H9 (cell line): Measurements from ENCODE around the gene ACOXL. TPM values are rescaled to one million over a fixed set of nuclear protein-coding genes. Genes with fewer than 3 reads are reported as not detected.

Experiments
- DNase-seq: peaks from one replicate; pipeline ENCODE4 v3.0.0-alpha.2; 2017
- H2AFZ ChIP-seq: one replicate; pipeline ENCODE4 v1.6.1; 2013; ENCODE audit warnings: mild to moderate bottlenecking, low read length, control low read depth, moderate library complexity
- H2AK5ac ChIP-seq: 2 replicates; pipeline ENCODE4 v1.6.1; 2013; ENCODE audit warnings: low read length, control low read depth, mixed read lengths; ENCODE audit not compliant: insufficient read length
- H2BK120ac ChIP-seq: one replicate; pipeline ENCODE4 v1.6.1; 2013; ENCODE audit warnings: low read depth, mild to moderate bottlenecking, low read length, control low read depth, inconsistent platforms; ENCODE audit not compliant: poor library complexity, severe bottlenecking
- H2BK12ac ChIP-seq: 2 replicates; pipeline ENCODE4 v1.6.1; 2013; ENCODE audit warnings: low read length, control low read depth, mixed read lengths, low read depth; ENCODE audit not compliant: insufficient read length
- H2BK15ac ChIP-seq: 2 replicates; pipeline ENCODE4 v1.6.1; 2013; ENCODE audit warnings: low read depth, low read length, control low read depth
- H2BK20ac ChIP-seq: one replicate; pipeline ENCODE4 v1.6.1; 2013; ENCODE audit warnings: low read depth, mild to moderate bottlenecking, low read length, control low read depth, inconsistent platforms; ENCODE audit not compliant: poor library complexity, severe bottlenecking
- H2BK5ac ChIP-seq: 2 replicates; pipeline ENCODE4 v1.6.1; 2013; ENCODE audit warnings: low read length, control low read depth, mixed read lengths; ENCODE audit not compliant: insufficient read length
- H3K14ac ChIP-seq: 2 replicates; pipeline ENCODE4 v1.6.1; 2013; ENCODE audit warnings: low read length, control low read depth; ENCODE audit not compliant: insufficient read depth
- H3K18ac ChIP-seq: 2 replicates; pipeline ENCODE4 v1.6.1; 2013; ENCODE audit warnings: low read depth, mild to moderate bottlenecking, mixed read lengths, low read length, control low read depth; ENCODE audit not compliant: insufficient read length
- H3K23ac ChIP-seq: 2 replicates; pipeline ENCODE4 v1.6.1; 2013; ENCODE audit warnings: low read length, control low read depth, mixed read lengths, low read depth; ENCODE audit not compliant: insufficient read length
- H3K23me2 ChIP-seq: 2 replicates; pipeline ENCODE4 v1.6.1; 2013; ENCODE audit warnings: low read depth, mild to moderate bottlenecking, mixed read lengths, low read length, control low read depth; ENCODE audit not compliant: insufficient read length, poor library complexity, severe bottlenecking
- H3K27ac ChIP-seq: 2 replicates; pipeline ENCODE4 v1.5.1; 2013; ENCODE audit warnings: low read length, control low read depth, mixed read lengths, low read depth; ENCODE audit not compliant: insufficient read length
- H3K27me3 ChIP-seq: 2 replicates; pipeline ENCODE4 v1.6.1; 2013; ENCODE audit warnings: low read length, control low read depth, inconsistent platforms; ENCODE audit not compliant: insufficient read depth
- H3K4ac ChIP-seq: 2 replicates; pipeline ENCODE4 v1.6.1; 2013; ENCODE audit warnings: low read depth, mild to moderate bottlenecking, control low read depth, inconsistent platforms, low read length, moderate library complexity
- H3K4me1 ChIP-seq: 2 replicates; pipeline ENCODE4 v1.6.1; 2013; ENCODE audit warnings: low read length, control low read depth, inconsistent platforms; ENCODE audit not compliant: insufficient read depth
- H3K4me2 ChIP-seq: 2 replicates; pipeline ENCODE4 v1.6.1; 2013; ENCODE audit warnings: low read length, control low read depth, mixed read lengths; ENCODE audit not compliant: insufficient read length, insufficient read depth
- H3K56ac ChIP-seq: 2 replicates; pipeline ENCODE4 v1.6.1; 2013; ENCODE audit warnings: low read depth, mild to moderate bottlenecking, mixed read lengths, low read length, control low read depth; ENCODE audit not compliant: insufficient read length
- H3K79me1 ChIP-seq: 2 replicates; pipeline ENCODE4 v1.6.1; 2013; ENCODE audit warnings: low read depth, mild to moderate bottlenecking, moderate library complexity, low read length, control low read depth, inconsistent platforms; ENCODE audit not compliant: insufficient read depth, poor library complexity, severe bottlenecking
- H3K79me2 ChIP-seq: 2 replicates; pipeline ENCODE4 v1.6.1; 2013; ENCODE audit warnings: low read length, control low read depth, inconsistent platforms; ENCODE audit not compliant: insufficient read depth
- H3K9ac ChIP-seq: 2 replicates; pipeline ENCODE4 v1.6.1; 2013; ENCODE audit warnings: low read length, control low read depth, mixed read lengths; ENCODE audit not compliant: insufficient read length; ENCODE audit errors: extremely low read depth
- H3K9me3 ChIP-seq: one replicate; pipeline ENCODE4 v1.6.1; 2013; ENCODE audit warnings: low read depth, low read length, inconsistent platforms; ENCODE audit not compliant: control insufficient read depth
- H3T11ph ChIP-seq: one replicate; pipeline ENCODE4 v1.6.1; 2013; ENCODE audit warnings: mild to moderate bottlenecking, low read length, control low read depth, inconsistent platforms
- H4K20me1 ChIP-seq: one replicate; pipeline ENCODE4 v1.6.1; 2013; ENCODE audit not compliant: control insufficient read depth, insufficient read length, insufficient read depth
- H4K5ac ChIP-seq: 2 replicates; pipeline ENCODE4 v1.6.1; 2013; ENCODE audit warnings: low read depth, mild to moderate bottlenecking, mixed read lengths, low read length, control low read depth; ENCODE audit not compliant: insufficient read length
- H4K8ac ChIP-seq: replicated peaks from 2 replicates; pipeline ENCODE4 v1.6.1; 2013; ENCODE audit warnings: low read length, control low read depth, mixed read lengths, low read depth; ENCODE audit not compliant: insufficient read length
- H4K91ac ChIP-seq: 2 replicates; pipeline ENCODE4 v1.6.1; 2013; ENCODE audit warnings: low read depth, mild to moderate bottlenecking, moderate library complexity, mixed read lengths, low read length, control low read depth; ENCODE audit not compliant: insufficient read length
- H3K27ac Mint-ChIP-seq, 3 experiments: 2 replicates in 2 of 3; 3 replicates in 1 of 3; pipeline ENCODE4 v1.8.0; 2020 to 2021; ENCODE audit warnings: mixed read lengths in 3 of 3, mild to moderate bottlenecking in 1 of 3, moderate library complexity in 1 of 3
- H3K27me3 Mint-ChIP-seq: 2 replicates; pipeline ENCODE4 v1.8.0; 2021; ENCODE audit warnings: low read depth, mild to moderate bottlenecking, moderate library complexity, mixed read lengths
- H3K36me3 Mint-ChIP-seq, 3 experiments: 2 replicates in 2 of 3; 3 replicates in 1 of 3; pipeline ENCODE4 v1.8.0; 2020 to 2021; ENCODE audit warnings: low read depth in 3 of 3, mixed read lengths in 3 of 3; ENCODE audit not compliant: insufficient read depth in 1 of 3
- H3K4me1 Mint-ChIP-seq, 2 experiments: 2 replicates each; pipeline ENCODE4 v1.8.0; 2020; ENCODE audit warnings: mixed read lengths in 2 of 2
- H3K4me3 Mint-ChIP-seq, 2 experiments: 2 replicates in 1 of 2; 3 replicates in 1 of 2; pipeline ENCODE4 v1.8.0; 2020 to 2021; ENCODE audit warnings: mild to moderate bottlenecking in 2 of 2, mixed read lengths in 2 of 2, moderate library complexity in 1 of 2
- H3K9me3 Mint-ChIP-seq, 2 experiments: 2 replicates in 1 of 2; 3 replicates in 1 of 2; pipeline ENCODE4 v1.8.0; 2020; ENCODE audit warnings: mild to moderate bottlenecking in 2 of 2, mixed read lengths in 2 of 2, moderate library complexity in 1 of 2
- WGBS: extraction: QIAGEN DNeasy Blood & Tissue Kit; methylation state at CpG from one replicate; pipeline ENCODE4 v1.1.7; 2013; ENCODE audit warnings: missing lambda C conversion rate, low lambda C conversion rate, mixed read lengths; ENCODE audit not compliant: insufficient read length; ENCODE audit errors: extremely low coverage; 5-methylcytosine and 5-hydroxymethylcytosine counted together
- total RNA-seq: library from RNA; stranded (reverse); gene quantifications from 2 replicates; pipeline ENCODE4 v1.2.1, GENCODE V29; 2021
- TF ChIP-seq, protein P1 (sequence below): fragments of 200-600 bp; sonication (generic); conservative IDR thresholded peaks from 3 replicates; pipeline ENCODE4 v1.8.0; 2021; ENCODE audit warnings: antibody characterized with exemption, mild to moderate bottlenecking

ACOXL gene
- total RNA-seq, 1 experiment from 2014 or later = 37.6 TPM

DNA sequence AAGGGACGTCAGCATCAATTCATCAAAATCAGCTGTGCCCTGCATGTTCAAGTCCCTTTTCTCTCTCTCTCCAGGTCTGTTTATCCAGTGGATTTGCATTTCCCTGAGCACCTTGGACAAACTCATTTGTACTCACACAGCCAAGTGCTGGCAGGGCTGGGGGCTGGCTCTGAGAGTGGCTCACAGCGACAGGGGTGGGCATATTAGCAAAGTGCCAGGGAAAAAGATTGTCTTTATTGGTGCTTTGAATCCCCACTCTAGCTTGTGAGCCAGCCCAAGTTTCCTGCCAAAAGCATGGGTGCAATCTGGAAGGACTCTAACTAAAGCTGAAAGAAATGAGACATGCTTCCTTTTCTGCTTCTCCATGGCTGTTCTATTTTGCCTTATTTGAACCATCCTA is 56.6 kb downstream of the ACOXL start:
- no CpG with 5 or more reads among the region's 2 CpGs for WGBS
- Mint-ChIP-seq H3K27ac (peak overlapping the region in 2 of 3 experiments; percentile 37 to 53; a peak in 1 of 7 replicates), H3K4me1 (peaks cover 10 to 16% of the 10 kb centered on the region in 2 experiments), H3K36me3 (peaks cover 23 to 60% (median 50%) of the 10 kb centered on the region in 3 experiments; a peak in 6 of 7 replicates), H3K9me3 (peaks cover 2 to 3% of the 10 kb centered on the region in 2 experiments; a peak in 2 of 5 replicates), H3K4me3 (no peak overlapping the region; a peak in 1 of 5 replicates), H3K27me3 (no peaks in the 10 kb centered on the region)
- Histone ChIP-seq H3K4me2 (no peak overlapping the region), H3K23ac (no peak overlapping the region), H3K9me3 (no peaks in the 10 kb centered on the region), H2AK5ac (no peak overlapping the region), H3K9ac (no peak overlapping the region), H3K23me2 (no peaks in the 10 kb centered on the region), H3K56ac (no peak overlapping the region), H4K8ac (no peak overlapping the region), H2BK5ac (no peak overlapping the region), H3K4me1 (no peaks in the 10 kb centered on the region), H2BK20ac (no peak overlapping the region), H3K14ac (no peak overlapping the region), H3K79me2 (no peaks in the 10 kb centered on the region), H3K27ac (no peak overlapping the region), H2BK15ac (no peak overlapping the region), H3T11ph (no peak overlapping the region), H3K4ac (no peak overlapping the region), H4K5ac (no peak overlapping the region), H2BK120ac (no peak overlapping the region), H3K27me3 (no peaks in the 10 kb centered on the region), H4K20me1 (no peaks in the 10 kb centered on the region), H2BK12ac (no peak overlapping the region), H3K18ac (no peak overlapping the region), H2AFZ (no peak overlapping the region), H3K79me1 (peaks cover 4% of the 10 kb centered on the region), H4K91ac (no peak overlapping the region)
- TF ChIP-seq, protein P1, sequence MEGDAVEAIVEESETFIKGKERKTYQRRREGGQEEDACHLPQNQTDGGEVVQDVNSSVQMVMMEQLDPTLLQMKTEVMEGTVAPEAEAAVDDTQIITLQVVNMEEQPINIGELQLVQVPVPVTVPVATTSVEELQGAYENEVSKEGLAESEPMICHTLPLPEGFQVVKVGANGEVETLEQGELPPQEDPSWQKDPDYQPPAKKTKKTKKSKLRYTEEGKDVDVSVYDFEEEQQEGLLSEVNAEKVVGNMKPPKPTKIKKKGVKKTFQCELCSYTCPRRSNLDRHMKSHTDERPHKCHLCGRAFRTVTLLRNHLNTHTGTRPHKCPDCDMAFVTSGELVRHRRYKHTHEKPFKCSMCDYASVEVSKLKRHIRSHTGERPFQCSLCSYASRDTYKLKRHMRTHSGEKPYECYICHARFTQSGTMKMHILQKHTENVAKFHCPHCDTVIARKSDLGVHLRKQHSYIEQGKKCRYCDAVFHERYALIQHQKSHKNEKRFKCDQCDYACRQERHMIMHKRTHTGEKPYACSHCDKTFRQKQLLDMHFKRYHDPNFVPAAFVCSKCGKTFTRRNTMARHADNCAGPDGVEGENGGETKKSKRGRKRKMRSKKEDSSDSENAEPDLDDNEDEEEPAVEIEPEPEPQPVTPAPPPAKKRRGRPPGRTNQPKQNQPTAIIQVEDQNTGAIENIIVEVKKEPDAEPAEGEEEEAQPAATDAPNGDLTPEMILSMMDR = no peak
- DNase-seq = no peak
